ENCODE results near the gene C2orf42. TPM values are rescaled to one million over a fixed set of nuclear protein-coding genes. Genes with fewer than 3 reads are reported as not detected.

The C2orf42 gene
- total and polyA plus RNA-seq, 10 of the 15 experiments (the other 5 are each of a cell fraction or from before 2014, with no cell fraction given): 5.5 to 19.8 (median 11.5) TPM

- TF ChIP-seq ELK1 (IDR thresholded peaks at IDR 0.05; ENCODE audit: low read depth, low read length) (no peak), POLR2AphosphoS5 (IDR thresholded peaks at IDR 0.05; ENCODE audit: low read length) (peak; percentile 76), SUPT20H (IDR thresholded peaks at IDR 0.05; ENCODE audit: borderline replicate concordance, control insufficient read depth, low read depth, low read length) (no peak), CUX1 (IDR thresholded peaks at IDR 0.05; ENCODE audit: insufficient replicate concordance, low read depth, low read length) (peak; percentile 77), ASH2L (IDR thresholded peaks at IDR 0.05; ENCODE audit: borderline replicate concordance, low read depth) (no peak), MYC (IDR thresholded peaks at IDR 0.05; ENCODE audit: insufficient read depth, insufficient read length, insufficient replicate concordance, low read length, severe bottlenecking) (no peak), ZNF384 (IDR thresholded peaks at IDR 0.05; ENCODE audit: borderline replicate concordance, low read depth, low read length) (no peak), MEF2A (IDR thresholded peaks at IDR 0.05; ENCODE audit: insufficient read depth, low read depth, low read length) (peak; percentile 47; the same call in 1 of the 2 replicates), MAX (IDR thresholded peaks at IDR 0.05; ENCODE audit: low read depth, low read length) (0 out of 2 replicates have a peak, but pooled peaks have one; percentile 27), ZNF687 (IDR thresholded peaks at IDR 0.05) (peak; percentile 97), ESRRA (IDR thresholded peaks at IDR 0.05; ENCODE audit: low read length) (no peak), NFIC (IDR thresholded peaks at IDR 0.05; ENCODE audit: low read depth, low read length) (peak; percentile 90), MLLT1 (IDR thresholded peaks at IDR 0.05) (no peak), BCL3 (IDR thresholded peaks at IDR 0.05; ENCODE audit: borderline replicate concordance, insufficient read depth, low read depth, low read length, poor library complexity, severe bottlenecking) (peak; percentile 92)
These were observed 29.7 kb downstream of the C2orf42 start (continued) for GRCh38 chr2:70161069-70161534.
